Sigmoid colon (tissue), 4 donors: ENCODE measurements around the gene ERMARD.

ENCODE experiments used
- POLR2AphosphoS5 ChIP-seq, 4 donors: sonication (generic); formaldehyde crosslinking; IDR thresholded peaks; one replicate each; pipeline ENCODE4 v1.6.1; 2017; ENCODE audit warnings: antibody characterized with exemption in 4 of 4
- TF ChIP-seq, protein P1 (sequence below), 4 experiments: fragments of 450-650 bp in 3 of 4; fragments of 200-600 bp in 1 of 4; IDR thresholded peaks; one replicate each; pipeline ENCODE4 v1.5.1; 2016 to 2019; ENCODE audit warnings: antibody characterized with exemption in 4 of 4, mild to moderate bottlenecking in 3 of 4, moderate library complexity in 2 of 4

DNA sequence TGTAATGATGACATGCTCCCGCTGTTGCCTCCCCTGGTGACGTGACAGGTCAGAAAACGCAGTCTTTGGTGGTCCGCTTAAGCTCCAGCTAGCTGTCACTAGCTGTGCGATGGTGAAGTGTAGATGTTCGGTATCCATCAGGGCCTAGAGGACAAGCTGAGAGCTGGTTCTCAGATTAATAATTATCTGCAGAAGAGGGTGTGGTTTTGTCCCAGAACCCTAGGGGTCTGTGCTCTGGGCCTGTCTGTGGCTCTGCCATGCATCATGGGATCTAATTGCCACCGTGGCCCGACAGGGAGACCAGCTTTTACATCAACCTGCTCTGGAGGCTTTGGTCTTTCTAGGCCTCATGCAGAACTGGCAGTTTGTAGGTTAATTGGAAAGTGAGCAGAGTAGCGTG is 34.1 kb downstream of the ERMARD start:
- TF ChIP-seq POLR2AphosphoS5 (IDR thresholded peaks at IDR 0.05): no peak
- TF ChIP-seq, protein P1, sequence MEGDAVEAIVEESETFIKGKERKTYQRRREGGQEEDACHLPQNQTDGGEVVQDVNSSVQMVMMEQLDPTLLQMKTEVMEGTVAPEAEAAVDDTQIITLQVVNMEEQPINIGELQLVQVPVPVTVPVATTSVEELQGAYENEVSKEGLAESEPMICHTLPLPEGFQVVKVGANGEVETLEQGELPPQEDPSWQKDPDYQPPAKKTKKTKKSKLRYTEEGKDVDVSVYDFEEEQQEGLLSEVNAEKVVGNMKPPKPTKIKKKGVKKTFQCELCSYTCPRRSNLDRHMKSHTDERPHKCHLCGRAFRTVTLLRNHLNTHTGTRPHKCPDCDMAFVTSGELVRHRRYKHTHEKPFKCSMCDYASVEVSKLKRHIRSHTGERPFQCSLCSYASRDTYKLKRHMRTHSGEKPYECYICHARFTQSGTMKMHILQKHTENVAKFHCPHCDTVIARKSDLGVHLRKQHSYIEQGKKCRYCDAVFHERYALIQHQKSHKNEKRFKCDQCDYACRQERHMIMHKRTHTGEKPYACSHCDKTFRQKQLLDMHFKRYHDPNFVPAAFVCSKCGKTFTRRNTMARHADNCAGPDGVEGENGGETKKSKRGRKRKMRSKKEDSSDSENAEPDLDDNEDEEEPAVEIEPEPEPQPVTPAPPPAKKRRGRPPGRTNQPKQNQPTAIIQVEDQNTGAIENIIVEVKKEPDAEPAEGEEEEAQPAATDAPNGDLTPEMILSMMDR (IDR thresholded peaks at IDR 0.05): no peak
